ENCODE results near the gene IPO13. TPM values are rescaled to one million over a fixed set of nuclear protein-coding genes. Genes with fewer than 3 reads are reported as not detected.
A peak's percentile ranks its signal among the peaks of the same experiment; 100 is the strongest.

The IPO13 gene
- total RNA-seq, 1 donor from 2014 or later = 24.8 TPM

DNA sequence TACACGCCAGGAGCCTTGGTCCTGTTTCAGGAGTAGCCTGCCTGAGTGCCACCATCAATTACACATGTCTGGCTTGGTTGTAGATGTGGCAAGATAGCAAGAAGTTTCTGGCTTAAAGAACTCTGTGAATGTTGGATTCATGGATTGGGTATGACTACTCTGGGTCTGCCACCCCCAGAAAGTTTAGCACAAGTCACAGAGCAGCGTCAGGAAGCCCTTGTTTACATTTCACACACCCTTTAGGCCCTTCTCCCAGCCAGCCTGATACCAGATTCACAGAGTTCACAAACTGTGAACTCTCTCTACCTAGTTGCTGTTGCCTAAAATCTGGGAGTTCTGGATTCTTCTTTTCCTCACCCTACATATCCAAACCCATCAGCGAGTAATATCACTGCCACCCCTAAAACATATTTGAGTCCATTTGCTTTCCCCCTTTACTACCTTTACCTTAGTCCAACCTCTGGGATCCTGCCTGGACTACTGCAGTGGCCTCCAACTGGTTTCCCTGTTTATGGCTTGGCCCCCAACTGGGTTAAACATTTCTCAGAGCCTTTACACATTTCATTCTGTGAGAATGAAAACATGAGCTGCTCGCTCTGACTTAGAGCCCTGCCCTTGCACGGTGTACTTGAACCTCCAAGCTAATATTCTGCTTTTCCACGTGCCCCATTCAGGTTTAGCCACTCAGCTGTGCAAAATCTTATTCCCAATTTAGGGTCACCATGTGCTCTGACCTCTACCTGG, 40.6 kb downstream of the IPO13 start:
- DNase-seq = no peak
- H3K36me3 Mint-ChIP-seq (ENCODE audit: low read depth) = peaks cover 2% of the 10 kb centered on the region
- intact Hi-C loops (cut with micrococcal nuclease) = no loop called here
- POLR2A ChIA-PET = no interaction called here
- no peak for ATAC-seq (ENCODE audit: low read depth)
- CTCF ChIA-PET = interaction anchor here (1.0 kb wide), 1 partner anchor 49 kb away, joined by 5 read pairs; no protein-coding TSS in a partner anchor
- no peaks in the 10 kb centered on the region for H3K27me3 Mint-ChIP-seq
- no peak overlapping the region for H3K27ac Mint-ChIP-seq
- TF ChIP-seq, protein P1, sequence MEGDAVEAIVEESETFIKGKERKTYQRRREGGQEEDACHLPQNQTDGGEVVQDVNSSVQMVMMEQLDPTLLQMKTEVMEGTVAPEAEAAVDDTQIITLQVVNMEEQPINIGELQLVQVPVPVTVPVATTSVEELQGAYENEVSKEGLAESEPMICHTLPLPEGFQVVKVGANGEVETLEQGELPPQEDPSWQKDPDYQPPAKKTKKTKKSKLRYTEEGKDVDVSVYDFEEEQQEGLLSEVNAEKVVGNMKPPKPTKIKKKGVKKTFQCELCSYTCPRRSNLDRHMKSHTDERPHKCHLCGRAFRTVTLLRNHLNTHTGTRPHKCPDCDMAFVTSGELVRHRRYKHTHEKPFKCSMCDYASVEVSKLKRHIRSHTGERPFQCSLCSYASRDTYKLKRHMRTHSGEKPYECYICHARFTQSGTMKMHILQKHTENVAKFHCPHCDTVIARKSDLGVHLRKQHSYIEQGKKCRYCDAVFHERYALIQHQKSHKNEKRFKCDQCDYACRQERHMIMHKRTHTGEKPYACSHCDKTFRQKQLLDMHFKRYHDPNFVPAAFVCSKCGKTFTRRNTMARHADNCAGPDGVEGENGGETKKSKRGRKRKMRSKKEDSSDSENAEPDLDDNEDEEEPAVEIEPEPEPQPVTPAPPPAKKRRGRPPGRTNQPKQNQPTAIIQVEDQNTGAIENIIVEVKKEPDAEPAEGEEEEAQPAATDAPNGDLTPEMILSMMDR (IDR thresholded peaks at IDR 0.05) = no peak
- H3K4me1 Mint-ChIP-seq = peaks cover 11% of the 10 kb centered on the region
- no peak overlapping the region for H3K4me3 Mint-ChIP-seq
- H3K9me3 Mint-ChIP-seq = no peaks in the 10 kb centered on the region

DNA sequence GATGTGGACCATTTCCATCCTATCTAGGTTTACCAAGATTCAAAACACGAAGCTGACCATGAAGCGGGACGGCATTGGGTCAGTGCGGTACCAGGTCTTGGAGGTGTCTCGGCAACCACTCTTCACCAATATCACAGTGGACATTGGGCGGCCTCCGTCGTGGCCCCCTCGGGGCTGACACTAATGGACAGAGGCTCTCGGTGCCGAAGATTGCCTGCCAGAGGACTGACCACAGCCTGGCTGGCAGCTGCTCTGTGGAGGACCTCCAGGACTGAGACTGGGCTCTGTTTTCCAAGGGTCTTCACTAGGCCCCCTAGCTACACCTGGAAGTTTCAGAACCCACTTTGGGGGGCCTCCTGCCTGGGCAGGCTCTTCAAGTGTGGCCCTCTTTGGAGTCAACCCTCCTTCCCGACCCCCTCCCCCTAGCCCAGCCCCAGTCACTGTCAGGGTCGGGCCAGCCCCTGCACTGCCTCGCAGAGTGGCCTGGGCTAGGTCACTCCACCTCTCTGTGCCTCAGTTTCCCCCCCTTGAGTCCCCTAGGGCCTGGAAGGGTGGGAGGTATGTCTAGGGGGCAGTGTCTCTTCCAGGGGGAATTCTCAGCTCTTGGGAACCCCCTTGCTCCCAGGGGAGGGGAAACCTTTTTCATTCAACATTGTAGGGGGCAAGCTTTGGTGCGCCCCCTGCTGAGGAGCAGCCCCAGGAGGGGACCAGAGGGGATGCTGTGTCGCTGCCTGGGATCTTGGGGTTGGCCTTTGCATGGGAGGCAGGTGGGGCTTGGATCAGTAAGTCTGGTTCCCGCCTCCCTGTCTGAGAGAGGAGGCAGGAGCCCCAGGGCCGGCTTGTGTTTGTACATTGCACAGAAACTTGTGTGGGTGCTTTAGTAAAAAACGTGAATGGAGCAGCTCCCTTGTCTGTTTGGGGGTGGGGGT, 43.8 kb downstream of the IPO13 start:
- H3K36me3 Mint-ChIP-seq (ENCODE audit: low read depth) = peaks cover 2% of the 10 kb centered on the region

DNA sequence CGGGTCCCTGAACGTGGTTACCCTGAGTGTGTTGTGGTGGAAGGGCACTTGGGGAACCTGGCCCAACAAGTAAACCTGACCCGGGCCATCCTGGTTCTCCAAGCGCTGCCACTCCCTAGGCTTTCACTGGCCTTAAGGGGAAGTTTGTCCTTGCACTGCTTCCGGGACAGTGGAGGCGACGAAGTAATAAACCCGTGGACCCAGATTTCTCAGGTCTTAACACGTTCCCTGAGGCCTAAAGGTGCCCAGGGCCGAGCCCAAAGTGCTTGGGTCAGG, 44.4 kb downstream of the IPO13 start:
- Mint-ChIP-seq H3K27ac (peak overlapping the region; percentile 88), H3K4me1 (peaks cover 36% of the 10 kb centered on the region), H3K9me3 (no peaks in the 10 kb centered on the region), H3K4me3 (peak overlapping the region; percentile 96), H3K27me3 (no peaks in the 10 kb centered on the region), H3K36me3 (ENCODE audit: low read depth) (peaks cover 2% of the 10 kb centered on the region)
- intact Hi-C loops (cut with micrococcal nuclease) = loop anchor here (1.0 to 10.0 kb wide), 5 partner anchors 8 to 644 kb away; partner anchors contain the start of genes ATP6V0B and IPO13
- POLR2A ChIA-PET = interaction anchor here (2.7 kb wide), 1 partner anchor 16 kb away, joined by 23 read pairs; the partner anchor contains the start of gene ATP6V0B
- no peak for DNase-seq
- CTCF ChIA-PET = interaction anchor here (1.6 to 2.8 kb wide), 2 partner anchors 14 to 21 kb away, joined by 3 to 17 read pairs; partner anchors contain the start of gene DPH2
- ATAC-seq (ENCODE audit: low read depth) = peak; percentile 5
- TF ChIP-seq, protein P1 (IDR thresholded peaks at IDR 0.05) = no peak

More for the DNA sequence above, 43.8 kb downstream of the IPO13 start:
- Mint-ChIP-seq H3K9me3 (no peaks in the 10 kb centered on the region), H3K4me3 (peak overlapping the region; percentile 96), H3K27ac (peak overlapping the region; percentile 88), H3K27me3 (no peaks in the 10 kb centered on the region), H3K4me1 (peaks cover 36% of the 10 kb centered on the region)
- POLR2A ChIA-PET = interaction anchor here (2.7 kb wide), 1 partner anchor 15 kb away, joined by 23 read pairs; the partner anchor contains the start of gene ATP6V0B
- TF ChIP-seq, protein P1 (IDR thresholded peaks at IDR 0.05) = no peak
- CTCF ChIA-PET = interaction anchor here (1.0 to 1.6 kb wide), 2 partner anchors 14 to 21 kb away, joined by 3 read pairs; partner anchors contain the start of gene DPH2
- intact Hi-C loops (cut with micrococcal nuclease) = loop anchor here (1.0 to 10.0 kb wide), 5 partner anchors 7 to 644 kb away; partner anchors contain the start of genes ATP6V0B and IPO13
- DNase-seq (no peak), ATAC-seq (ENCODE audit: low read depth) (no peak)

DNA sequence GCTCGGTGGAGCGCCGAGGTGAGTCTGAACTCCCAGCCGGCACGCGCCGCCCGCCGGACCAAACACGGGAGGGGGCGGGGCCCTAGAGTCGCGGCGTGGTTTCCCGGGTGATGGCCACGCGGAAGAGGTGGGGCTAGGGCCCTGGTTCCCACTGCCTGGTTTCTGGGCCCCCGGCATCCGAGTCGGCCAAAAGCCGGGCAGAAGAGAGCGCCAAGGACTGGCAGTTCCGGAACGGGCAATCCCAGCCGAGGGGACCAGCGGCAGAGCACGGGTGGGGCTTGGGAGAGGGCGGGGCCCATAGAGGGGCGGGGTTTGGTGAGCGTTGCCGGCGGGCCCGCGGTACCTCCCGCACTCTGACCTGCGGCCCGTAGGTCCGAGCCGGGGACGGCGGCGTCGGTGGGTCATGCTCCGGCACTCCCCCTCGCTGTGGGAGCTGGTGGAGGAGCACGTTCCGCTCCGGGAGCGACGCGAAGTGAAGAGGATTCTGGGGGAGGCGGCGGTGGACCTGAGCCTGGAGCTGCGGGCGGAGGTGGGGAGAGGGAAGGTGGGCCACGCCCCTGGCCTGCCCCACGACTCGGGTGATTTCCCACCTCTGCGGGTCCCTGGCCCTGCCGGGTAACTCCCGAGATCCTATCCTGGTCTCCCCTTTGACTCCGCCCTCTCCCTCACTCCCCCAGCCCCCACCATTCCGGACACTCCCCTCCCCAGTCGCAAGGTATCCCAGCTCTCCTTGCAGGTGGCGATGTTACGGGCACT, 44.9 kb downstream of the IPO13 start, which contains the start of gene CCDC24:
Gene CCDC24 (plus strand): TSS at position 124 of the 756 bp plus-strand sequence. CDS start 280 bp downstream, at position 404.
- Mint-ChIP-seq H3K27ac (peak within 1 kb of the TSS; percentile 88), H3K9me3 (no peaks in the 10 kb centered on the region), H3K27me3 (no peaks in the 10 kb centered on the region), H3K4me3 (peak within 1 kb of the TSS; percentile 96), H3K36me3 (ENCODE audit: low read depth) (peaks cover 2% of the 10 kb centered on the region), H3K4me1 (peaks cover 36% of the 10 kb centered on the region)
- ChIA-PET POLR2A (interaction anchor here (0.6 to 2.7 kb wide), 3 partner anchors 17 to 1441 kb away, joined by 3 to 23 read pairs (median 5); partner anchors contain the start of gene ATP6V0B), CTCF (interaction anchor here (1.6 to 2.8 kb wide), 3 partner anchors 13 to 57 kb away, joined by 3 to 17 read pairs (median 4); partner anchors contain the start of gene DPH2)
- peak; percentile 82 for DNase-seq
- TF ChIP-seq, protein P1 (IDR thresholded peaks at IDR 0.05) = no peak
- peak; percentile 86 for ATAC-seq (ENCODE audit: low read depth)
- intact Hi-C loops (cut with micrococcal nuclease) = loop anchor here (1.0 to 10.0 kb wide), 5 partner anchors 8 to 643 kb away; partner anchors contain the start of genes ATP6V0B and IPO13
